ENCODE measurements around the gene ZNF85.
A peak's percentile ranks its signal among the peaks of the same experiment; 100 is the strongest.
"Not testable (repeated sequence)": the region's sequence is repeated elsewhere in the genome, so short reads cannot be mapped to it uniquely, and the experiment has no call there.

ZNF85 gene

DNA sequence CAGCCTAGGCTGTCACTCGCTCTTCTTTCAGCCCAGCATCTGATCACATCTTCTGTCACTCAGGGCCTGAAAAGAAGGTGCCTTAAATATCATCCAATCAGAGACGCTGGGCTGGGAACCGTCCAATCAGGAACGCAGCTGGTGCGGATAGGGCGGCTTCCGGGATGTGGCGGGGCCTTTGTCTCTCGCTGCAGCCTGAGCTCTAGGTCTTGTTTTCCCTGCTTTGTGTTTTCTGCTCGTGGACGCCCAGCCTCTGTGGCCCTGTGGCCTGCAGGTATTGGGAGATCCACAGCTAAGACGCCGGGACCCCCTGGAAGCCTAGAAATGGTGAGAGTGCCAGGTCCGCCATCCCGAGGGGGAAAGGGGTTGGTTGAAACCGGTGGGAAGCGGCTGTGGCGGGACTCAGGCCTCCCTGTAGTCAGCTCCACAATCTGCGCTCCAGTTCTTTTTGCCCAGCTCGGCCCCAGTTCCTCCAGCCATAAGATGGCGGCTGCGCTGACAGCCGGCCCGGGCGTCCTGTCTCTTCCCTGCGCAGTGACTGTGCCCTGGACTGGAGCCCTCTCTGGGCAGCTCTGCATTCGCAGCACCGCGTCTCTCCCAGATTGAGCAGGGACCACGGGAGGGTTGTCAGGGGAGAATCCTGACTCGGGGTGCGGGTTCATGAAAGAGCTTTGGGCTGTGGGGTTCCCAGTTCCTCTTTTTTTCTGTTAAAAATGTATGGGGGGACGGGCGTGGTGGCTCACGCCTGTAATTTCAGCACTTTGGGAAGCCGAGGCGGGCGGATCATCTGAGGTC, at the start of gene ZNF85:
Gene ZNF85, plus strand, starts transcription at position 175 of the 795 bp plus-strand sequence. Its CDS starts 150 bp downstream, at position 325.
- DNase-seq (ENCODE audit: low read depth in 2 of 2): peak; percentile 72 to 83

GRCh38 chr19:20879501-20879900, 43.5 kb upstream of the ZNF85 start:
- no peak for DNase-seq (ENCODE audit: low read depth in 2 of 2)

- DNase-seq (ENCODE audit: low read depth in 2 of 2): no peak
Measured at GRCh38 chr19:20912973-20913372, 10.1 kb upstream of the ZNF85 start.

DNA sequence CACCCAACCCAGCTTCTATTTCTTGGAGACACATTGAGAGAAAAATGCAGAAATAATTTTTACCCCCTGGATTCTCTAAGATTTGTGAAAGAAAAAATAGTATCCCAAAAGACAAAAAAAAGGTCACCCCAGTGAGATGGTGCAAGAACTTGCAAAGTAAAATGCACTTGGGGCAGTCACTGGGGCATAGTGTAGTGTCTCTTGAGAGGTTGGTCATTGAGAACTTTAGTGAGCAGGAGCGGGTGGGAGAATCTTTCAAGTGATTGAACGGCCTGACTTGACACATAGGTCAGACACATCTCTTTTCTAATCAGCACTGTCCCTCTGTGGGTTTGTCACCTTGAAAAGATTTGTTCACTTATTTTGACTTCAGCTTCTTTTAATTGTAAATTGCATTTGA, 2.4 kb downstream of the ZNF85 start:
- no peak for DNase-seq (ENCODE audit: low read depth in 2 of 2)

GRCh38 chr19:20926796-20927195, 3.7 kb downstream of the ZNF85 start:
- no peak for DNase-seq (ENCODE audit: low read depth in 2 of 2)

- no peak for DNase-seq (ENCODE audit: low read depth in 2 of 2)
Measured at GRCh38 chr19:20928371-20928770, 5.3 kb downstream of the ZNF85 start.

- DNase-seq (ENCODE audit: low read depth in 2 of 2): not testable (repeated sequence)
Measured at GRCh38 chr19:20936322-20936947, 13.4 kb downstream of the ZNF85 start.

- DNase-seq (ENCODE audit: low read depth in 2 of 2): not testable (repeated sequence)
Measured at GRCh38 chr19:20952561-20953095, 29.6 kb downstream of the ZNF85 start.

- no peak for DNase-seq (ENCODE audit: low read depth in 2 of 2)
Measured at GRCh38 chr19:20964798-20965197, 41.7 kb downstream of the ZNF85 start.

DNA sequence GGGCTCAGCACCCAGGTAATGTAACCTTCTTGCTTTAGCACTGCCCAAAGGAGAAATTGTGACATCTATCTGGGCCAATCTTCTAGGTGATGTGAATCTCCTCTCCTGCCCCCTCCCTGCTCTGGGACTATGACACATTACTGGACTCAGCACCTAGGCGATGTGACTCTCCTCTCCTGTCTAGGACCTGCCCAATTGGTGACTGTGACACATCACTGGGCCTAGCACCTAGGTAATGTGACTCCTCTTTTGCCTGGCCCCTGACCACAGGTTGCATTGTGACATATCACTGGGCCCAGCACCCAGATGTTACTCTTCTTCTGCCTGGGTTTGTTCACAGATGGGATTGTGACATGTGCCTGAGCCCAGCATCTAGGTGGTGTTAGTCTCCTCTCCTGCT, 45.0 kb downstream of the ZNF85 start:
- DNase-seq (ENCODE audit: low read depth in 2 of 2): no peak

- DNase-seq (ENCODE audit: low read depth in 2 of 2): no peak
Measured at GRCh38 chr19:20969498-20969897, 46.4 kb downstream of the ZNF85 start.

- DNase-seq (ENCODE audit: low read depth in 2 of 2): no peak
Measured at GRCh38 chr19:20969898-20970297, 46.8 kb downstream of the ZNF85 start.

DNA sequence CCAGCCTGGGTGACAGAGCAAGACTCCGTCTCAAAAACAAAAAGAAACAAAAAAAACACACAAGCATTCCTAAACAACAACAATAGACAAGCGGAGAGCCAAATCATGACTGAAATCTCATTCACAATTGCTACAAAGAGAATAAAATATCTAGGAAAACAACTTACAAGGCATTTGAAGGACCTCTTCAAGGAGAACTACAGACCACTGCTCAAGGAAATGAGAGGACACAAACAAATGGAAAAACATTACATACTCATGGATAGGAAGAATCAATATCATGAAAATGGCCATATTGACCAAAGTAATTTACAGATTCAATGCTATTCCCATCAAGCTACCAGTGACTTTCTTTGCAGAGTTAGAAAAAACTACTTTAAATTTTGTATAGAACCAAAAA, 69.7 kb downstream of the ZNF85 start:
- DNase-seq (ENCODE audit: low read depth in 2 of 2): not testable (repeated sequence)

DNA sequence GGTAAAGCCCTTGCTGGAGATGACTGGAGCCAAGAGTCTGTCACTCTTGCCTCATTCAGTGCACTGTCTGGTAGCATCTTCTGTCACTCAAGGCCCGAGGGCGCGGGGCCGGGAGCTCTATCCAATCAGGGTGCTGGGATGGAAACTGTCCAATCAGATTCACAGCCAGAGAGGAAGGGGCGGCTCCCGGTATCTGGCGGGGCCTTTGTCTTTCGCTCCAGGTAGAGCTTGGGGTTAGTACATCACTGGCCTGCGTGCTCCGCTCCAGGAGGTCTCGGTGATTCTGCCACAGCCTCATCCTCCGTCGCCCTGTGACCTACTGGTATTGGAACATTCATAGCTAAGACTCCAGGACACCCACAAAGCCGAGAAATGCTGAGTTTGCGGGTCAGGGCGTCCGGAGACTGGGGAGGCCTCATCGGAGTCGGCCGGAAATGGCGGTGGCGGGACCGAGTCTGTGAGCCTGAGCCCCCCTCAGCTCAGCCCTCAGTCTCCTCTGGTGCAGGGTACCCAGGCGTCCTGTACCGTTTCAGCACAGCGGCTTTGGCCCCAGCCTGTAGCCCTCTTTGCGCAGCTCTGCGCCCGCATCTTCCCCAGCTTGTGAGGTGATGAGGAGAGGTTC, 76.8 kb downstream of the ZNF85 start:
- peak; percentile 75 to 78 for DNase-seq (ENCODE audit: low read depth in 2 of 2)

Data from stimulated activated CD8-positive, alpha-beta memory T cell treated with anti-CD3 and anti-CD28 coated beads, Interleukin-7, amount 100 ng/mL, for 4 hours (primary cell).